Muscle layer of duodenum (tissue), 2 donors: ENCODE measurements around the gene GPR157.

ENCODE experiments used
- H3K27ac ChIP-seq: one replicate; pipeline ENCODE4 v1.7.0; 2013; ENCODE audit warnings: mild to moderate bottlenecking, low read length
- H3K27me3 ChIP-seq: one replicate; pipeline ENCODE4 v1.7.0; 2013; ENCODE audit warnings: low read depth, mild to moderate bottlenecking, control low read depth, low read length
- H3K36me3 ChIP-seq, 2 donors: one replicate each; pipeline ENCODE4 v1.7.0; 2013; ENCODE audit warnings: low read length in 2 of 2, control low read depth in 1 of 2, mild to moderate bottlenecking in 1 of 2; ENCODE audit not compliant: insufficient read depth in 2 of 2, control insufficient read depth in 1 of 2
- H3K4me1 ChIP-seq, 2 donors: one replicate each; pipeline ENCODE4 v1.7.0; 2013; ENCODE audit warnings: low read length in 2 of 2, mild to moderate bottlenecking in 2 of 2, control low read depth in 1 of 2, moderate library complexity in 1 of 2; ENCODE audit not compliant: insufficient read depth in 2 of 2, control insufficient read depth in 1 of 2
- H3K4me3 ChIP-seq, 2 donors: one replicate each; pipeline ENCODE4 v1.7.0; 2013; ENCODE audit warnings: low read length in 2 of 2, low read depth in 1 of 2, mild to moderate bottlenecking in 1 of 2
- H3K9me3 ChIP-seq, 2 donors: one replicate each; pipeline ENCODE4 v1.7.0; 2013; ENCODE audit warnings: low read length in 2 of 2, control low read depth in 1 of 2, mild to moderate bottlenecking in 1 of 2; ENCODE audit not compliant: control insufficient read depth in 1 of 2
- donor health status: healthy.

Gene GPR157

GRCh38 chr1:9057851-9058250 is 71.1 kb downstream of the GPR157 start:
- Histone ChIP-seq H3K27me3 (no peaks in the 10 kb centered on the region), H3K4me1 (peaks cover 0 to 12% of the 10 kb centered on the region in 2 donors), H3K36me3 (no peaks in the 10 kb centered on the region), H3K4me3 (no peak overlapping the region), H3K27ac (no peak overlapping the region), H3K9me3 (no peaks in the 10 kb centered on the region)

DNA sequence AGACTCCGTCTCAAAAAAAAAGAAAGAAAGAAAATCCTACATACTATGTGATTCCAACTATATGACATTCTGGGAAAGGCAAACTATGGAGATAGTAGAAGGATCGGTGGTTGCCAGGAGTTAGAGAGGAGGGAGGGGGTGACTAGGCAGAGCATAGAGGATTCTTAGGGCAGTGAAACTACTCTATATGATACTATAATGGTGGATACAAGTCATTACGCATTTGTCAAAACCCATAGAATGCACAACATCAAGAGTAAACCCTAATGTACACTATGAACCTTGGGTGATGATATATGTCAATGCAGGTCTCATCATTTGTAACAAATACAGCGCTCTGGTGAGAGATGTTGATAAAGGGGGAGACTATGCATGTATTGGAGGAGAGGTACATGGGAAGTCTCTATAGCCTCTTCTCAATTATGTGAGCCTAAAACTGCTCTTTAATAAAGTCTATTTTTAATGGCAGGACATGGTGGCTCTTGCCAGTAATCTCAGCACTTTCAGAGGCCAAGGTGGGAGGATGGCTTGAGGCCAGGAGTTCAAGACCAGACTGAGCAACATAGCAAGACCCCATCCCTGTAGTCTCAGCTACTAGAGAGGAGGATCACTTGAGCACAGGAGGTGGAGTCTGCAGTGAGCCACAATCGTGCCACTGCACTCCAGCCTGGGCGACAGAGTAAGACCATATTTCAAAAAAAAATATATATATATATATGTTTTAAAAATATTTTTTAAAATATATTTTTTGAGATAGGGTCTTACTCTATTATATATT is 76.4 kb downstream of the GPR157 start:
- Histone ChIP-seq H3K27ac (no peak overlapping the region), H3K4me3 (no peak overlapping the region), H3K9me3 (no peaks in the 10 kb centered on the region), H3K36me3 (no peaks in the 10 kb centered on the region), H3K27me3 (no peaks in the 10 kb centered on the region), H3K4me1 (no peaks in the 10 kb centered on the region)

DNA sequence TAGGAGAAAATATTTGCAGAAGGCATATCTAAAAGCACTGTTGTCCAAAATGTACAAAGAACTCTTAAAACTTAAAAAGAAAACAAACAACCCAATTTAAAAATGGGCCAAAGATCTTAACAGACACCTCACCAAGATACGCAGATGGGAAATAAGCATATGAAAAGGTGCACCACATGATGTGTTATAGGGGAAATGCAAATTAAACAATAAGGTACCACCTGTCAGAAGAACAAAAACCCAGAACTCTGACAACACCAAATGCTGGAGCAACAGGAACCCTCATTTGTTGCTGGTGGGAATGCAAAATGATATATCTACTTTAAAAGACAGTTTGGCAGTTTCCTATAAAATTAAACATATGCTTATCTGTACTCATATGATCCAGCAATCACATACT is 77.5 kb downstream of the GPR157 start:
- H3K4me3 ChIP-seq, result no peak overlapping the region
- H3K9me3 ChIP-seq, result no peaks in the 10 kb centered on the region
- no peaks in the 10 kb centered on the region for H3K27me3 ChIP-seq
- H3K4me1 ChIP-seq, result no peaks in the 10 kb centered on the region
- H3K36me3 ChIP-seq, result no peaks in the 10 kb centered on the region
- no peak overlapping the region for H3K27ac ChIP-seq

DNA sequence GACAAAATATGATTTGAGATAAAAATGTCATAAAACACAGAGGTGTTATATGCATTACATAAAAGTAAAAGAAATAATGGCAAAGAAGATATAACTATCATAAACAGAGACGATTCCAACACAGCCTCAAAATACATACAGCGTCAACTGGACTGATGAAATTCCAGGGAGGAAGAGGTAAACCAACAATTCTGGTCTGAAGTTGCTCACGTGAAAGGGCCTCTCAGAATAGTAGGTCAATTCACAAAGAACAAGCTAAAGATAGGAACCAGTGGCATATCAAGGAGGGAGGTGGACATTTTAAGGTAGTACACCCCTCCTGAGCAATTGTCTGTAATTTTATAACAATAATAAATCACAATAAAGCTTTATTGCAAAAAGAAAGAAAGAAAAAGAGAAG is 78.1 kb downstream of the GPR157 start:
- Histone ChIP-seq H3K4me3 (no peak overlapping the region), H3K36me3 (no peaks in the 10 kb centered on the region), H3K27me3 (no peaks in the 10 kb centered on the region), H3K4me1 (no peaks in the 10 kb centered on the region), H3K9me3 (no peaks in the 10 kb centered on the region), H3K27ac (no peak overlapping the region)
